Activated naive CD8-positive, alpha-beta T cell treated with anti-CD3 and anti-CD28 coated beads for 36 hours (primary cell): ENCODE data around the gene MRAP. TPM values are rescaled to one million over a fixed set of nuclear protein-coding genes. Genes with fewer than 3 reads are reported as not detected.
"Not testable (repeated sequence)": the region's sequence is repeated elsewhere in the genome, so short reads cannot be mapped to it uniquely, and the experiment has no call there.

Source experiments
- DNase-seq: peaks from one replicate; pipeline ENCODE4 v3.0.0; 2021
- H3K27ac Mint-ChIP-seq: one replicate; pipeline ENCODE4 v1.8.0; 2022; ENCODE audit warnings: mild to moderate bottlenecking, moderate library complexity, mixed read lengths
- H3K27me3 Mint-ChIP-seq: one replicate; pipeline ENCODE4 v1.8.0; 2022; ENCODE audit warnings: mild to moderate bottlenecking, mixed read lengths
- H3K36me3 Mint-ChIP-seq: one replicate; pipeline ENCODE4 v1.8.0; 2021; ENCODE audit warnings: mild to moderate bottlenecking, mixed read lengths
- H3K4me1 Mint-ChIP-seq: one replicate; pipeline ENCODE4 v1.8.0; 2021; ENCODE audit warnings: mixed read lengths
- H3K4me3 Mint-ChIP-seq: one replicate; pipeline ENCODE4 v1.8.0; 2022; ENCODE audit warnings: mild to moderate bottlenecking, moderate library complexity, mixed read lengths
- H3K9me3 Mint-ChIP-seq: one replicate; pipeline ENCODE4 v1.8.0; 2022; ENCODE audit warnings: mixed read lengths
- total RNA-seq, 2 experiments: library from RNA; stranded (reverse); gene quantifications; one replicate each; pipeline ENCODE4 v1.2.3, GENCODE V29; 2021

Gene MRAP
- total RNA-seq, 2 experiments from 2014 or later, result not detected

DNA sequence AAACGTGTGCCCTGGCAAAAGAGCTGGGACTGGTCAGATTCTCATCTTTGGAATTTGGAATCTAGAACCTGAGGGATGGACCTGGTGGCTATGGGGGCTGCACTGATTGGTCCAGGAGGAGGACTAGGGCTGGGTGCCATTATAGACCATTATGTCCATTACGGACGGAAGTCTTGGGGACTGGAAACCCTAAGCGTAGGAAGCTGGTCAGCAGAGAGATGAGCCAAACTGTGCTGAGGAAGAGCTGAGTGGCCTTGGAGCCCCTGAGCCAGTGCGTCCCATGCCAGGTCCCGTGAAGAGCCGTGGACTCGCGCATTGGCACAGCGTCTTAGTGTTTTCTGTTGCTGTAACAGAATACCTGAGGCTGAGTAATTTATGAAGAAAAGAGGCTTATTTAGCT, 10.0 kb downstream of the MRAP start:
- no peaks in the 10 kb centered on the region for H3K27me3 Mint-ChIP-seq
- peaks cover 39% of the 10 kb centered on the region for H3K36me3 Mint-ChIP-seq
- H3K4me3 Mint-ChIP-seq, result no peak overlapping the region
- H3K9me3 Mint-ChIP-seq, result no peaks in the 10 kb centered on the region
- DNase-seq, result no peak
- peaks cover 6% of the 10 kb centered on the region for H3K4me1 Mint-ChIP-seq
- peak overlapping the region; percentile 27 for H3K27ac Mint-ChIP-seq

DNA sequence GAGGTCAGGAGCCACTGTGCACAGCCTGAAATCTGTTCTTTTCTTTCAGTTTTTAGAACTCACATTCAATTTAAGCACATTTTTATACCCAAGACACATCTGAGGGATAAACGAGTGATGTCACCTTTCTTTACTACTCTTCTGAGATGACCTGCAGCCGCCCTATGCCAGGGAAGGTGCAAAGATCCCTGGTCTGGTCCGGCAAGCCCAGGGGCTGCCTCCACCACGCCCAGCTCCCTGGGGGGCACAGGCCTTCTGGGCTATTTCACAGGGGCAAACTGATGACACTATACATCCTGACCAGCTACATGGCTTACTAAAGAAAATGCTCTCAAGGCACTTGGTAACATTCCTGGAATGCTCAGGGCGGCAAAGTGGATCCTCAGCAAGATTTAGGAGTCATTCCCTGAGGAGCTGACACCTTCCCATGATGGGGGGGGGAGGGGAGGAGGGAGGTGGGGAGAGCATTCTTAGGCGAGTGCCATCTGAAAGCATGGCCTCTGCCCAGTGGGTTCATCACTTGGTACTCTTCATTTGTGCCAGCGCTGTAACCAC, 11.3 kb downstream of the MRAP start:
- Mint-ChIP-seq H3K36me3 (peaks cover 39% of the 10 kb centered on the region), H3K4me1 (peaks cover 8% of the 10 kb centered on the region), H3K4me3 (no peak overlapping the region), H3K9me3 (no peaks in the 10 kb centered on the region), H3K27ac (no peak overlapping the region), H3K27me3 (no peaks in the 10 kb centered on the region)
- no peak for DNase-seq

DNA sequence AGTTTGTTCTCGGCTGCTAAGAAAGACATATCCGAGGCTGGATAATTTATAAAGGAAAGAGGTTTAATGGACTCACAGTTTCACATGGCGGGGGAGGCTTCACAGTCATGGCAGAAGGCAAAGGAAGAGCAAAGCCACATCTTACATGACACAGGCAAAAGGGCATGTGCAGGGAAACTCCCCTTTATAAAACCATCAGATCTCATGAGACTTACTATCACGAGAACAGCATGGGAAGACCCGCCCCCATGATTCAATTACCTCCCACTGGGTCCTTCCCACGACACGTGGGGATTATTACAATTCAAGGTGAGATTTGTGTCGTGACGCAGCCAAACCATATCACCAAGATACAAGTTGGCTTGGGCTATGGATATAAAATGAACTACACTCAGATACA, 12.3 kb downstream of the MRAP start:
- not testable (repeated sequence) for H3K27me3 Mint-ChIP-seq, DNase-seq, H3K9me3 Mint-ChIP-seq, H3K4me1 Mint-ChIP-seq, H3K4me3 Mint-ChIP-seq
- H3K36me3 Mint-ChIP-seq, result peaks cover 34% of the 10 kb centered on the region
- peak overlapping the region; percentile 29 for H3K27ac Mint-ChIP-seq

DNA sequence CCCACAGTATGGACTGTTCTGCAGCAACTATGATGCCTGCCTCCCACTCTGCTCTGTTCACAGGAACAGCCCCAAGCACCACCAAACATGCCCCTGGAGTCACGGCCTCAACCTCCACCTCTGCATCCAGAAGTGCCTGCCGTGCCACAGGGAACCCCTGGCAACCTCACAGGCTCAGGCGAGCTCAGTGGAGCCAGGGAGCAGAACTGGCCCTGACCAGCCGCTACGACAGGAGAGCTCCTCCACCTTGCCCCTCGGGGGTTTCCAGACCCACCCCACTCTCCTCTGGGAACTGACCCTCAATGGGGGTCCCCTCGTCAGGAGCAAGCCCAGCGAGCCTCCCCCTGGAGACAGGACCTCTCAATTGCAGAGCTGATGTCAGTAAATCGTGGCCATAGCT, 13.0 kb downstream of the MRAP start:
- DNase-seq, result no peak
- no peaks in the 10 kb centered on the region for H3K9me3 Mint-ChIP-seq

DNA sequence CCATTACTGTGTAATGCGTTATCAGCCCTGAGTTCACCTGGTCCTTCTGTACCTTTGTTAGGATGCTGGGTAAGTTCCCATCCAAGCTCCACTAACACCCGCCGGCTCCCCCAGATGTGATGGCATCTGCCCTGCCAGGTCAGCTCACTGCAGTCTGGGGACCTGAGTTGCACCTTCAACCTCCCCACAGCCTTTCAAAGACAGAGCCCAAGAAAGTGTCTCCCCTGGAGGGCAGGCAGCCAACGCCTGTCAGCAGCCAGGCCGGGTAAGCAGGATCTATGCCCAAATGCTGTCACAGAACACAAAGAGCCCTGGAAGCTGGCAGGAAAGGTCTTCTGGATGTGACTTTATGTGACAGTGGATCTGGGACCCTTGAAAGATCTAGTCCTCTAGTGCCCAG, 13.7 kb downstream of the MRAP start:
- no peak for DNase-seq
- no peak overlapping the region for H3K27ac Mint-ChIP-seq
- H3K4me1 Mint-ChIP-seq, result peaks cover 8% of the 10 kb centered on the region
- H3K36me3 Mint-ChIP-seq, result peaks cover 25% of the 10 kb centered on the region
- H3K27me3 Mint-ChIP-seq, result no peaks in the 10 kb centered on the region
- H3K4me3 Mint-ChIP-seq, result no peak overlapping the region
- H3K9me3 Mint-ChIP-seq, result no peaks in the 10 kb centered on the region

More for the DNA sequence above, 13.0 kb downstream of the MRAP start:
- Mint-ChIP-seq H3K27ac (peak overlapping the region; percentile 54), H3K4me1 (peaks cover 8% of the 10 kb centered on the region), H3K27me3 (no peaks in the 10 kb centered on the region), H3K36me3 (peaks cover 31% of the 10 kb centered on the region), H3K4me3 (no peak overlapping the region)

DNA sequence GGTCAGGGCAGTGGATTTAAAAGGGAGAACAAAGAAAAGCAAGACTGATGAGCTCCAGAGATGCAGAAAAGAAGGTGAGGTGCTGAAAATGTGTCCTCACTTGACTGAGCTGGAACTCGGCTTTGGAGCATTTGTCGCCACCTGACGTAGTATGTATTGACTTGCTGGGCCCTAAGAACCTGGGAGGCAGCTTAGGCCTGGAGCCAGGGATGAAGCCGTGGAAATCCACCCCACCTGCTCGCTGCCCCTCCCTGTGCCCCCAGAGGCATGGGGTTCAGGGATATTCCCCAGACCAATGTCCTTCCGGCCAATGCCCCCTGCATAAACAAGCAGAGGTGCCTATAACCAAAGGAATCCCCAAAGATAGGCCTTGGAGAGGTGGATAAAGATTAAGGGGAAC, 14.3 kb downstream of the MRAP start:
- no peak overlapping the region for H3K27ac Mint-ChIP-seq
- peaks cover 25% of the 10 kb centered on the region for H3K36me3 Mint-ChIP-seq
- H3K27me3 Mint-ChIP-seq, result no peaks in the 10 kb centered on the region
- no peak for DNase-seq
- no peak overlapping the region for H3K4me3 Mint-ChIP-seq
- no peaks in the 10 kb centered on the region for H3K9me3 Mint-ChIP-seq
- H3K4me1 Mint-ChIP-seq, result peaks cover 8% of the 10 kb centered on the region

DNA sequence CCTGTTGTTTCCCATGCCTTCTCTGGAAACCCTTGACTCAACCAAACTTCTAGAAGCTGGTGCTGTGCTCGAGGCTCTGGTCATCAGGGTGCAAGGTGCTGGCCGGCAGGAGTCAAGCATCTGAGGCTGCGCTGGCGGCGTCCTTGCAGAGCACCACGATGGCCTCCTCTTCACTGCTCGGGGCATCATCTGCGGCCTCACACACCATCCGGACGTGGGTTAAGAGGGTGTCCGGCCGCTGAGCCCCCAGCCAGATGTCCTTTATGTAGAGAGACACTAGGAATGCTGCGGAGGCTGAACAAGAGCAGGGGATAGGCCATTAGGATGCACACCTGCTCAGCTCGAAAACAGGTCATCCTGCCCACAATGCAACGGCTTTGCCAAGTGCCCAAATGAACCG, 16.2 kb downstream of the MRAP start:
- peaks cover 26% of the 10 kb centered on the region for H3K36me3 Mint-ChIP-seq
- no peaks in the 10 kb centered on the region for H3K9me3 Mint-ChIP-seq
- no peaks in the 10 kb centered on the region for H3K27me3 Mint-ChIP-seq
- H3K27ac Mint-ChIP-seq, result no peak overlapping the region
- no peak overlapping the region for H3K4me3 Mint-ChIP-seq
- peaks cover 8% of the 10 kb centered on the region for H3K4me1 Mint-ChIP-seq
- no peak for DNase-seq

DNA sequence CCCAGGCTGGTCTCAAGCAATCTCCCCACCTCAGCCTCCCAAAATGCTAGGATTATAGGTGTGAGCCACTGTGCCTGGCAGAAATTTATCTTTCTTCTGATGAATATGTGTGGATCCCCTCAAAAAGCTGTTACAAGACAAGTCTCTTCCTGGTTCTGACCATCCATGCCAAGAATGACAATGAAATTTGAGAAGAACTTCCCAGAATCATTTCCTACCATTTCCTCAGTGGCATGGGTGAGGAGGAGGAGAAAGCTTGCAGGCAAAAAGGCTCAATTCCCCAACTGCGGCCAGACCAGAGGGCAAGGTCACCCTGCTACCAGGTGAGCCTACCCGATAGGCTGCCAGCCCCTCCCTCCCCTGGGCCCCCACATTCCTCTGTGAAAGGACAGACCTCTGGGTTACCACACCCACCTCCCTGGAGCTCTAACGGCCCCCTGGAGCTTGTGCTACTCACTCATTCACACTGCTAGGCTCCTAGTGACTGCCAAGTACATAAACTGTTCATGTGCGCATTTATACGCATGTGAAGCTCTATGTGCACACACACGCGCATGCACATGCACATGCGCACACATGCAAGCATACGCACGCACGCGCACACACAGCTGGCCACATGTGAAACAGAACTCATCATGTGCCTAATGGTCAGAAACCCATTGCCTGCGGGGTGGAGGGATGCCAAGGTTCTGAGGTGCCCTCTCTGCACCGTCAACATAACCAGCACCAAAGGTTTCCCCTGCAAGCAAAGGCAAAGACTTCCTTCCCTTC, 17.0 kb downstream of the MRAP start:
- Mint-ChIP-seq H3K4me1 (peaks cover 6% of the 10 kb centered on the region), H3K36me3 (peaks cover 25% of the 10 kb centered on the region), H3K4me3 (no peak overlapping the region), H3K27ac (no peak overlapping the region), H3K27me3 (no peaks in the 10 kb centered on the region), H3K9me3 (no peaks in the 10 kb centered on the region)
- no peak for DNase-seq

DNA sequence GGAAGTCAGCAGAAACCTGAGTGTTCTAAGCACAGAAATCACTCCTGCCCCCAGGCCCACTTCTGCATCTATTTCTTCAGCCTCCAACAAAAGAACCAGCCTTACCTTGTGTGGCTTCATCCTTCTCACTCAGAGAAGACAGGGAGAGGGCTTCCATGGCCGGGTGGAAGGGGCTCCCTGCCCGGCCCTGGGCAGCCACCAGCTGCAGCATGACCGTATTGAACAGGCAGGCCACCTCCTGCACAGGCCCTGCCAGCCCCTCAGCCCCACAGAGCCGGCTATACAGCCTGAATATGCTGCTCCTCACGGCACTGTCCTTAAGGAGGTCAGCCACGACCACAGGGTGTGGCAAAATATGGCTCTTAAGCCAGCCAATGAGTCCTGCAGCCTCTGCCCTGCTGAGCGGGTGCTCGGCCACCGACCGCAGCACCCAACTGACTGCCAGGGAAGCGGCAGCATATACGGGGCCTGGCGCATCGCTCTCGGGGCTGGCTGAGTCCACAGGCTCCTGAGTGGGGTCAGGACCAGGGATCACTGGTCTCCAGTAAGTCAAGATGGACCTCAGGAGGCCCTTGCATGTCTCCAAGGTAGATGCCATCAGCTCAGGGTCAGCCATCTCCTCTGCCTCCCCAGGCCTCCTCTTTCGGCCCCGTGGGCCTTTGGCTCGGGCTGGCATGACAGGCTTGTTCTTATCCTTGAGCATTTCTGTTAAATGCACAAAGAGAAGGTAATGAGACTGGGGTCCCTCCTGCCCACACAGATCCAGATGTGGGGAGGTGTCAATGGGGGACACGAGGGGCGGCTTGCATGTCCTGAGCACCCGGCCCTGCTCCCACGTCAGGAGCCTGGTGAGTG, 17.9 kb downstream of the MRAP start:
- Mint-ChIP-seq H3K36me3 (peaks cover 16% of the 10 kb centered on the region), H3K4me3 (no peak overlapping the region), H3K27ac (no peak overlapping the region), H3K4me1 (peaks cover 1% of the 10 kb centered on the region), H3K9me3 (no peaks in the 10 kb centered on the region), H3K27me3 (no peaks in the 10 kb centered on the region)
- no peak for DNase-seq

DNA sequence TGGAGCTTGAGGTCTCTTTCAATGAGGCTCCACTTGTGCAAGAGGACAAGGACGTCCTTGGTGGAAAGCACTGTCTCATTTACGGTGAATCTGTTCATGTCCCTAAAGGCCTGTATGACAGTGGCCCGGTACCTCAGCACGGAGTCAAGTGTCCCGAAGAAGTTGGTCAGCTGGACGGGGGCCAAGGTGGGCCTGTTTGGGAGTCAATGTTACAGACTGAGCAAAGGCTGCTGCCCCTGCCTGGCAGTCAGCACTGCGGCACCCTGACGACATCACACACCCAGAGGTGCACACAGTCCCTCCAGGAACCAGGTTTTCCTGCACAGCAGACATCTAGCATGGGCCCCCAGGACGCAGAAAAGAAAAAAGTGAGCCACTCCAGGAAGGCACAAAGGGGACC, 19.1 kb downstream of the MRAP start:
- H3K36me3 Mint-ChIP-seq, result peaks cover 5% of the 10 kb centered on the region
- no peaks in the 10 kb centered on the region for H3K27me3 Mint-ChIP-seq
- H3K4me3 Mint-ChIP-seq, result no peak overlapping the region
- H3K27ac Mint-ChIP-seq, result no peak overlapping the region
- peaks cover 1% of the 10 kb centered on the region for H3K4me1 Mint-ChIP-seq
- H3K9me3 Mint-ChIP-seq, result no peaks in the 10 kb centered on the region
- DNase-seq, result no peak

DNA sequence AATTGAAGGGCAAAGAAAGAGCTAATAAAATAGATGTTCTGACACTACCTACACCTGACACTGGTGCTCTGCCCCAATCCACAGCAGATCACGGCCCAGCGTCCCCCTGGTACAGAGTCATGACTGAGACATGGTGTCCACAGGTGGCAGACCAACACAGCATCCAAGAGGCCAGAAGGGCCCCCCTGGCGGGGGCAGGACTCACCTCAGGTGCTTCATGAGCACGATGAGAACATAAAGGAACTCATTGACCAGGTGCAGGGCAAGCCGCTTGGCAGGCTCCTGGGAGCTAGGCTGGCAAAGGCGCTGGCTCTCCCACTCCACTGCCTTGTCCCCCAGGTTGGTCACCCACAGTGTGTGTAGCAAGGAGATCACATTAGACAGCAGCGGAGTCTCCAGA, 20.4 kb downstream of the MRAP start:
- DNase-seq, result no peak
- no peaks in the 10 kb centered on the region for H3K27me3 Mint-ChIP-seq
- peaks cover 6% of the 10 kb centered on the region for H3K36me3 Mint-ChIP-seq
- no peak overlapping the region for H3K4me3 Mint-ChIP-seq
- H3K9me3 Mint-ChIP-seq, result no peaks in the 10 kb centered on the region
- no peak overlapping the region for H3K27ac Mint-ChIP-seq
- peaks cover 1% of the 10 kb centered on the region for H3K4me1 Mint-ChIP-seq

DNA sequence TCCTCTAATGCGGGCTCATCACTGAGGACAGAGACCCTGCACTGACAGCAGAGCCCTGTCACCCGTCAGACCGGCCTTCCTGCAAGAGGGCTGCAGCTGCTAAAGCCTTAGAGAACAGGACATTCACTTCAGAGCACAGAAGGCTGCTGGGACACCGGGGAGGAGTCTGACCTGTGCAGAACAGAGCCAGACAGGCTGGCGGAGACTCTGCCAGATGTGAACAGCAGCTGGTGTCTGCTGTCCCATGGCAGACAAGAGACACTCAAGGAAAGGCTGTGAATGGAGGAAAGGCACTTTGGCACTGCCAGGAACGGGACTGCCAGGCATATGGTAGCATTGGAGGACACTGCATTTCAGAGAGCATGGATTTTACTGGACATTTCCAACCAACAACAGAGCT, 21.4 kb downstream of the MRAP start:
- no peak for DNase-seq
- Mint-ChIP-seq H3K27ac (no peak overlapping the region), H3K9me3 (no peaks in the 10 kb centered on the region), H3K4me3 (no peak overlapping the region), H3K27me3 (no peaks in the 10 kb centered on the region), H3K4me1 (no peaks in the 10 kb centered on the region), H3K36me3 (peaks cover 15% of the 10 kb centered on the region)

DNA sequence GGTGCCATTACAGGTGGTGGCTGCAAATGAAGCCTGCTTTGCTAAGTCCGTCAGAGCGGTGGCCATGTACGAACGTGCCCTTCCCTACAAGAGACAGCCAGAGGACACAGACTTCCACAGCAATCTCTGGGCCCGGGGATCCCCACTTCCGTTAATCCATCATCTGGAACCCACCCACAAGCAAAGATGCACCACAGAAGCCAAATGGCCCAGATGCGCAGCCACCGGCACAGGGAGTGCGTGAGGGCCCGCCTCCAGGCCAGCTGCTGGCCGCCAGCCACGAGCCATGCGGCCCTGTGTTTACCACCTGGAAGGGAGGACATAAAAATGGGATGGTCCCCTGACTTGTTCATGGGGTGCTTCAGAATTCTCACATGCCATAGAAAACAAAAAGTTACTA, 22.1 kb downstream of the MRAP start:
- Mint-ChIP-seq H3K4me3 (no peak overlapping the region), H3K9me3 (no peaks in the 10 kb centered on the region), H3K36me3 (peaks cover 20% of the 10 kb centered on the region), H3K4me1 (no peaks in the 10 kb centered on the region), H3K27ac (no peak overlapping the region), H3K27me3 (no peaks in the 10 kb centered on the region)
- DNase-seq, result no peak

DNA sequence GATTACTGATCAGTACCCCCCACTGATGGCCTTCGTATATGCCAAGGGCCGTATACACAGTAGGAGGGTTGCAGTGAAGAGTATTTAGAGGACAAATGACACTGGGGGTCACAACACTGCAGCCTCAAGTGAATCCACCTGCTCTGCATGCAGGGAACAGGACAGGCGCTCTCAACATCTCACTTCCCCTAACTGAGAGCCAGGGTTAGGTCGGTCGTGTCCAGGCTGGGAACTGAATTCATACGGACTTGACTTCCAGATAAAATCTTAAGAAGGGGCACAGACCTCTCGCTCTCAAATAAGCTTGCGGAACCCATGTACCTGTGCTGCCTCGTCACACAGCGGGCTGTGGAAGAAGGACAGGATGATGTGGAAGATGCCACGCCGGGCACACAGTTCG, 22.8 kb downstream of the MRAP start:
- Mint-ChIP-seq H3K9me3 (no peaks in the 10 kb centered on the region), H3K4me3 (no peak overlapping the region), H3K27ac (peak overlapping the region; percentile 29), H3K27me3 (no peaks in the 10 kb centered on the region), H3K36me3 (peaks cover 23% of the 10 kb centered on the region), H3K4me1 (peaks cover under 1% of the 10 kb centered on the region)
- DNase-seq, result no peak

DNA sequence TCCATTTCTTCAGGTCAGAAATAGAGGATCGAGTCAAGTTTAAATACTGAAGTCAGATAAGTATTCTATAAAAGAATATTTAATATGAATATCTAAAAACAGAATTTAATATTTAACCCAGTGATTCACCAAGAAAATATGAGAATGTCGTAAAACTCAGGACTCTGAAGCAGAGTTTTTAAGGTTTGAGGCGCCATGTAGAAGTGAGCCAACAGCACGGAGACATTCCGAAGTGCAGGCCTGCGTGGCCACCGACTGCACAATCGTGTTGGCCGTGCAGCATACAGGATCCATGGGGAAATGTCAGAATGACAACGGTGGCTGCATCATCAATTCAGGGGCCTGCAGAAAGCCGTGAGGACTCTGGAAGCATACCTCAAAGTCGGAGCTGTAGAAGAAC, 23.4 kb downstream of the MRAP start:
- H3K27me3 Mint-ChIP-seq, result no peaks in the 10 kb centered on the region
- no peak for DNase-seq
- H3K9me3 Mint-ChIP-seq, result no peaks in the 10 kb centered on the region
- H3K27ac Mint-ChIP-seq, result no peak overlapping the region
- H3K4me3 Mint-ChIP-seq, result no peak overlapping the region
- peaks cover 4% of the 10 kb centered on the region for H3K4me1 Mint-ChIP-seq
- H3K36me3 Mint-ChIP-seq, result peaks cover 27% of the 10 kb centered on the region
